ENCODE measurements around the gene PRDM15. TPM values are rescaled to one million over a fixed set of nuclear protein-coding genes. Genes with fewer than 3 reads are reported as not detected.

Gene PRDM15
- total RNA-seq, 4 donors from 2014 or later, result 4.7 to 9.2 (median 5.4) TPM

- Histone ChIP-seq H3K27me3 (no peaks in the 10 kb centered on the region), H3K4me3 (no peak overlapping the region), H3K36me3 (peaks cover 0 to 68% (median 4%) of the 10 kb centered on the region in 3 donors), H3K27ac (no peak overlapping the region), H3K9me3 (no peaks in the 10 kb centered on the region), H3K4me1 (peaks cover 0 to 9% (median 0%) of the 10 kb centered on the region in 3 donors)
- TF ChIP-seq POLR2A (IDR thresholded peaks at IDR 0.05) (no peak), CTCF (IDR thresholded peaks at IDR 0.05) (no peak)
- intact Hi-C loops (cut with DNase I), result no loop called here
- WGBS, 2 donors, result 86 to 89% methylated on average over 2 to 9 of the region's 16 CpGs
- no peak for DNase-seq
Observed at GRCh38 chr21:41892726-41893125, 13.6 kb upstream of the PRDM15 start.

GRCh38 chr21:41891132-41891531 is 12.0 kb upstream of the PRDM15 start:
- Histone ChIP-seq H3K27me3 (no peaks in the 10 kb centered on the region), H3K4me1 (peaks cover 0 to 9% (median 0%) of the 10 kb centered on the region in 3 donors), H3K36me3 (peaks cover 0 to 60% (median 4%) of the 10 kb centered on the region in 3 donors), H3K9me3 (no peaks in the 10 kb centered on the region), H3K27ac (peak overlapping the region in 1 of 4 donors; percentile 27), H3K4me3 (no peak overlapping the region)
- TF ChIP-seq CTCF (IDR thresholded peaks at IDR 0.05) (no peak), POLR2A (IDR thresholded peaks at IDR 0.05) (no peak)
- 65 to 71% methylated on average over 5 of the region's 5 CpGs for WGBS, 2 donors
- intact Hi-C loops (cut with DNase I), result no loop called here
- DNase-seq, result no peak

- no peak overlapping the region for H3K27ac ChIP-seq
- no peaks in the 10 kb centered on the region for H3K9me3 ChIP-seq
- WGBS, 2 donors, result 69 to 93% methylated on average over 6 of the region's 6 CpGs
- H3K27me3 ChIP-seq, result no peaks in the 10 kb centered on the region
- no peak for DNase-seq
- TF ChIP-seq POLR2A (IDR thresholded peaks at IDR 0.05) (no peak), CTCF (IDR thresholded peaks at IDR 0.05) (no peak)
- H3K4me3 ChIP-seq, result no peak overlapping the region
- peaks cover 0 to 54% (median 4%) of the 10 kb centered on the region in 3 donors for H3K36me3 ChIP-seq
- H3K4me1 ChIP-seq, result peaks cover 0 to 5% (median 0%) of the 10 kb centered on the region in 3 donors
- intact Hi-C loops (cut with DNase I), result no loop called here
Observed at GRCh38 chr21:41890355-41890754, 11.2 kb upstream of the PRDM15 start.

GRCh38 chr21:41888749-41889376 is 9.7 kb upstream of the PRDM15 start:
- whole genome bisulfite sequencing, 2 donors, result 85 to 87% methylated on average over 7 to 12 of the region's 13 CpGs
- no peaks in the 10 kb centered on the region for H3K27me3 ChIP-seq
- intact Hi-C loops (cut with DNase I), result no loop called here

More at GRCh38 chr21:41888749-41889376, 9.7 kb upstream of the PRDM15 start:
- no peaks in the 10 kb centered on the region for H3K9me3 ChIP-seq
- no peak for DNase-seq
- peaks cover 0 to 5% (median 0%) of the 10 kb centered on the region in 3 donors for H3K4me1 ChIP-seq
- TF ChIP-seq CTCF (IDR thresholded peaks at IDR 0.05), result no peak
- TF ChIP-seq POLR2A (IDR thresholded peaks at IDR 0.05), result no peak
- H3K4me3 ChIP-seq, result no peak overlapping the region
- H3K27ac ChIP-seq, result no peak overlapping the region
- H3K36me3 ChIP-seq, result peaks cover 0 to 42% (median 0%) of the 10 kb centered on the region in 3 donors

All from esophagus squamous epithelium (tissue), 5 donors.